GM21381 (cell line): Measurements from ENCODE around the gene PDE8B.

Experiments used
- ATAC-seq: cut with Tn5 transposase; IDR thresholded peaks from one replicate; pipeline ENCODE4 v1.9.1; 2021; ENCODE audit warnings: mild to moderate bottlenecking, moderate library complexity; ENCODE audit not compliant: unreplicated experiment

Gene PDE8B

GRCh38 chr5:77229887-77230286, 19.4 kb downstream of the PDE8B start:
- no peak for ATAC-seq

DNA sequence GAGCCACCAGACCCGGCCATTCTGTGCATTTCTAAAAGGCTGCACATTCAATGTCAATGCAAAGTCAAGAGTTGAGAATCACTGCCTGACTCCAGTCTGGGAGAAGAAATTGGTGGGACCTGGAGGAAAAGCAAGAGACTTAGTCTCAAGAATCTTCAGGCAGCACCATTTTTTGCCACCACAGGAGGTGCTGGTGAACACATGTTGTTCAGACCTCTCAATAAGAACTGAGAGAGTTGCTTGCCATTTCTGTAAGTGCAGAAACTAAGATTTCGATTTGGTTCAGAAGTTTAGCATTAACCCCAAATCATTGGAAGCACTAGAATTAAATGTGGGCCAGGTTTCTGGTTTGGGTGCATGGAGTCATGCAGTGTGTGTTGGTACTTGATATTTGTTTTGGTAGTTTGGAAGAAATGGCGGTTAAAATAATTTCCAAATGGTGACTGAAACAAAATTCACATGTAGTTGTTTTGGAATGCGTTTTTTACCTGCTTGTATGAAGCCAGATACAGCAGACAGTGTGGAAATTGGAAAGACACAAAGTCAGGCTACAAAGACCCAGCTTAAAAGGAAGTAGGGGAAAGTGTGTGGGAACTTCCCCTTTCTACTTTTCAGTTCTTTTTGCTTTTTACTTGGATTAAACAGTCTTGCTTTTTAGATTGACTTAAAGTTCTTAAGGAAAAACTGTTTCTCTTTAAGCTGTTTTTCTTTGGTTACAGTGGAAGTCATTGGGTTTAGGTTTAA, 20.4 kb downstream of the PDE8B start:
- no peak for ATAC-seq

DNA sequence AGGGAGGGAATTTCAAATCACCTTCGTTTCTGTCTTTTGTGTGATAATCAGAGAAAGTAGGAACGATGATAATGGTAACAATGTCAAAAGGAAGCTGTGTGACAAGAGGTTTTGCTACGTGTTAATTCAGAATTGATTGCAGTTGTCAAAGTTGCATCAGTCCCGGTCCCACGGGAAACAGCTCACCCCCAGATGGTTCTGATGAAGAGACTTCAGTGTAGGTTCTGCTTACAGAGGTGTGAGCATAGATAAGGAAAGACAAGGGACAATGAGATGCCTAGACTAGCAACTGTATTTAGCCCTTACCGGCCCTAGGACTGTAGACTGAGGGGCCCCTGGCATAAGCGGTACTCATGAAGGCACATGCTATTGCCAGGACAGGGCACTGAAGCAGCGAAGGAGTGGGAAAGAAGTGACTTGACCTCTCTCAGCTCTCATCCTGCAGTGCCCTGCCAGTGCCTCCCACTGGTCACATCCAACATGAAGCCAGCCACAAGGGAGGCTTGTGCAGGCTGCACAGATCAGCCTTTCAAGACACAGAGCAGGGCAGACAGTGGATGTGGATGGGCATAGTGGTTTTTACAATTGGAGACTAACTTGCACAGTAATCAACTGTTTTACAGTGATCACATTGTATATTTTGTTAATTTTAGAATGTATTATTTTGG, 21.1 kb downstream of the PDE8B start:
- no peak for ATAC-seq

GRCh38 chr5:77232574-77233358, 22.3 kb downstream of the PDE8B start:
- ATAC-seq = no peak

DNA sequence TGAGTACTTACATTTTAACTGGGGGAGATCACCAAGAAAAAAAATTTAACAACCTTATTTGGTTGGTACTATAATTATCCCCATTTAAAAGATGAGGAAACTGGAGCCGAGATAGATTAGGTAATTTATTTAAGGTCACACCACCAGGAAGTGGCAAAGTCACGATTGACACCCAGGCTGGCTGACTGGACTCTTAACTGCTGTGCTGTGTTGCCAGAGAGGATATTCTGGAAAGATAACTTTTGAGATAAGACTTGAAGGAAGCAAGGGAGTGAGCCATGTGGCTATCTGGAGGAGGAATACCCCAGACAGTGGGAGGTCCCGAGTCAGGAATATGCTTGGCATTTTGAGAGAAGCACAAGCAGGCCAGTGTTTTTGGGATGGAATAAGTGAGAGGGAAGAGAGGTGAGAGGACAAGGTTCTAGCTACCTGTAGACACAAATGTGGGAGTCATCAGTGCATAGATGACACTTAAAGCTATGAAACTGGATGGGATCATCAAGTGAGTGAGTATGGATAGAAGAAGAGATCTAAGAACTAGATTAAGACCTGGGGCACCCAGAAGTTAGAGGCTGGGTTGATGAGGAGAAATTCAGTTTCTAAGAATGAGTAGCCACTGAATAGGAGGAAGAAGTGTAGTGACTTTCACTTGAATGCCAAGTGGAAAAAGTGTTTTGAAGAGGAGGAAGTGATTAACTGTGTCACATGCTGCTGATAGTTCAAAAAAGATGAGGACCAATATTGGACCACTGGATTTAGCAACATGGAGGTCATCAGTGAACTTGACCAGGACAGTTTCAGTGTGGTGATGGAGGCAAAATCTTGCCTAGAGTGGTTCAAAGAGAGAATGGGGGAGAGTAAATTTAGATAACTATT, 25.6 kb downstream of the PDE8B start:
- no peak for ATAC-seq

DNA sequence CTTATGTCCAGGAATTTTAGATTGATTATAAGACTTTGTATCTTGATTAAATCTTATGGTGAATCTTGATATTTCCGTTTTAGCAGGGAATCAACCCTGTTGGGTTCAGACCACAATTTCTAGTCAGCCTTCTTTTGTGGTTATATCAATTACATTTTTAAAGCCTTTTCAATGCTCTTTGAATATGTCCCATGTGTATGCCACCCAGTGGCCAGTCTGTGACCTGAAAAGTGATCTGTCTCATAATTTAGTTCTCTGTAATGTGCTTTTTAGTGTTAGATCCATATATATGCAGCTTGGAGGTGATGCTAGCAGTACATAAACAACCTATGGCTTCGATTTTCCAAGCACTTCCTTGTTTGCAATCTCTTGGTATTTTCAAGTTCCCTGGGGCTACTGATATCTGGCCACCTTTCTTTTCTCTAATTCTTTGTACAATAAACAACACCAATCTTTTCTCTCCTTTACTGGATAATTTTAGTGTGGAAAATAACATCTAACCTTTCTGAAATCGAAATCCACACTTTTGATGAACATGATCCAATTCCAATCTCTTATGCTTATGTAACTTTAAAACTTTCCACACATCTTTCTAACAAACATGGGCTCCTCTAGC, 28.8 kb downstream of the PDE8B start:
- ATAC-seq = no peak

DNA sequence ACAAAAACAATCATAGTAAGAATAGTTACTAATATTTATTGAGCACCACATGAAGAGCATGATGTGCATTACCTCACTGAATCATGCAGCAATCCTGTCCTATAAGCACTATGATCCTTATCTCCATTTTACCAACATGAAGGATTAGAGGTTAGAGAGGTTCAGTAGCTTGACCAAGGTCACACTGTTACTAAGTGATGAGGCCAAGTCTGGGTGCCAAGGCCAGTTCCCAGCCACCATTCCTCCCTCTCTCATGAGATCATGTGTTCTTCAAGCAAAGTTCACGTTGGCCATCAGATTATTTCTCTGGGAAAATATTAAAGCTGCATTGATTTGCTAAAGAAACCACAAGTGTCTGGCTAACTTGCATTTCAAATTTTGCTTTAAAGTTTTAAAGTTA, 31.0 kb downstream of the PDE8B start:
- no peak for ATAC-seq

DNA sequence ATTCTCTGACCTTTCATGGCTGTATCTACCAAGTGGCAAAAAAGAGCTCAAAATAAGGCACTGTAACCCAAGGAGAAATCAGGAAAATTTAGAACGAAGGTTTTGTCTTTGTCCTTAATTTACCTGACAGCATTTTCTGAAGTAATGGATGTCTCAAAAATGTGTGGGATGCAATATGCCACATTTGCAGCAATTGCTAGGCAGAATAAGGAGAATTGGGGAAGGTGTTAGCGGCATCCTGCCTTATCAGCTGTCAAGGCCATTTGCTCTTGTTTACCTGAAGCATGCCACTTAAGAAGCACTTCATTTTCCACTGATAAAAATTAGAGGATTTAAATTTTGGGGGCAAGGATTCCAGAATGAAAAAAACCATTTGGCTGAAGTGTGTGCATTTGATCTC, 39.0 kb downstream of the PDE8B start:
- ATAC-seq = no peak

GRCh38 chr5:77250021-77250420, 39.5 kb downstream of the PDE8B start:
- no peak for ATAC-seq

DNA sequence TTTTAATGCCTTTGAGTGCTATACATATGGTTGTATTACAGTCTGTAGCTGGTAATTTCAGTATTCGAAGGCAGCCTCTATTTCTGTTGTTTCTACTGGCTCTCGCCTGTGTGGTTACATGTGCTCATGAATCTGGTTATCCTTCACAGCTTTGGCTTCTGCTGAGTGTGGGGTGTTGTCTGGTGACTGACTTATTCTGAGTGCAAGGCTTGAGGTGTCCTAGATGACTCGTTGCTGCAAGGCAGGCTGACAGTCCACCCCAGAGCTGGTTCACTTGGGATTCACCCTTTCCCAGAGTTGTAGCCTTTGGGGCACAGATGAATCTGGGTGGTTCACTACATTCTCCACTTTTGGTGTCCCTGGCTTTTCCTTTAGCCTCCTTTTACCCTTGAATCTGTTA, 41.4 kb downstream of the PDE8B start:
- no peak for ATAC-seq

DNA sequence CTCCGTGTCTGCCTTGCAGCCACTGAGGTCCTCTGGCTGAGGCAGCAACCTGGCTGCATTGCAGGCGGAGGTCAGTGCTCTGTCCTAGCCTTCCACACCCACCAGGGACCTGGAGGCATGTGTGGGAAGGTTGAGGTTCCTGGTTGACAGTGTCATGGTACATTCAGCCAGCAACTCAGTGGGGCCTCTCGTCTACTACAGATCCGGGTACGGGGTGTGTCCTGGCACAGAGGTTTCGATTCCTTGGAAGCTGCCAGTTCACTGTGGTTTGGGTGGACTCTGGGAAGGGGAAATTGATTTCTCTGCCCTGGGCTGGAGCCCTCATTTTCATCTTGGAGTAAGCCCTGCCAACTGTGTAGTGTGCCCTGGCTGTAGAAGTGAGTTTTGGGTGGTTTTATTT, 45.1 kb downstream of the PDE8B start:
- no peak for ATAC-seq

DNA sequence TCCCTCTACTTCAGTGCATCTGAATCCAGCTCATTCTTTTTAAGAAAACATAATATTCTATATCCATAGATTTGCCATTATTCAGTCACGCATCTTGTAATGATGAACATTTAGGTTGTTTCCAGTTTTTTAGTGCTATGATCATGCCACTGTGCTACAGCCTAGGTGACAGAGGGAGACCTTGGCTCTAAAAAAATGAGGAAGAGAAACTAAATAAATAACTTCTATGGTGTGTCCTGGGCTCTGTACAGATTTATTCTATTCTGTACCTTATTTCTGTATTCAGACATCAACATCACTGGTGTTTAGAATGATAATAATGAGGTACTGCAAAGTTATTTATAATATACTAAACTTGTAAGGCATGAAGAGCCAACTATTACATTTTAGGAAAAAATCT, 45.9 kb downstream of the PDE8B start:
- no peak for ATAC-seq

DNA sequence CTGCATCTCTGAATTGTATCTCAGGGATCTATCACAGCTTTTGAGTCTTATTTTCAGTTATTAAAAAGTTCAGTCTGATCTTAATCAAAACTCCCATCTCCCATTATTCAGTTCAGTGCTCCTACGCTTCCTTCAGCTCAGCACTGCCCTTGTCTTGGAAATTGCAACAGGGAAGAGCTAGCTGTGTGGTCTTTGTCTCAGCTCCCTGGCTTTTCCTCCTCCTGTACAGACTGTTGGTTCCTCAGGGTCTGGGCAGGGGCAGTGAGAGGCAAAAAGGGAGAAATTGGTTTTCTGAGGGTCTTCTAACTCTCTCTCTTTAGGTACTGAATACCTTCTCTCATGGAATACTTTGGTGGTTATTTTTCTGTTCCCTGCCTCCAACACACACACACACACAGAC, 48.2 kb downstream of the PDE8B start:
- ATAC-seq = no peak

DNA sequence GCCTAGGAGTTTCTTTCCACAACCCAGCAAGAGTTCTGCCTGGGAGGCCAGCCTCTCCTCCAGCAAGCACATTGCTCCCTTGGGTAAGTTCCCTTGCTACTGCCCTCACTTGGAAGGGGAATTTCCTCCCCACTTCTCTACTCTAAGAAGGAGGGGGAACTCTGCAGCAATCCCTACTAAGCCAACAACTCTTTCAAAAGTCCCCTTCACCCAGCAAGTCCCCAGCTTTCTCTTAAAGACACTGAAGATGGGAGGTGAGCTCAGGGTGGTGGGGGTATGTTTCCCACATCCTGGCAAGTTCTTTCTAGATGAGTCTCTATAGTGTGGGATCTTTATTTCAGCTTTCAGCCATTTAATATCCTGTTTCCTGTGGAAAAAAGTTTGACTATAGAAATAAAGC, 49.0 kb downstream of the PDE8B start:
- no peak for ATAC-seq

DNA sequence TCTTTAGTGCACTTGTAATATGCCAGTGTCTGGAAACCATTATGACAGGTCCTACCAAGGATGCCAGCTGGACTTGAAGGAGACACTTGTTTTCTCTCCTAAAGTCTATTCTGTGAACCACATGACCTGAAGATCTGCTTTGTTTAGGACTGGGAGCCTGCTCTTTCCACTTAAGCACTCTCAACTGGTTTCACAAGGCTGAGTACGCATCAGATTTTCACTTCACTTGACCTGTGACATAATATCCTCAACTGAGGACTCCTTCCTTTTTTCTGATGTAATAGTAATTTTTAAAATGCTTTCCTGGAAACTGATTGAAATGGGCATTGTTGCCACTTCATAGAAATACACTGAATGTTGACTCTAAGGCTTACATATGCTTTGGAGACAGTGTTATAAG, 52.2 kb downstream of the PDE8B start:
- ATAC-seq = no peak

GRCh38 chr5:77266291-77266690, 55.8 kb downstream of the PDE8B start:
- ATAC-seq = no peak

DNA sequence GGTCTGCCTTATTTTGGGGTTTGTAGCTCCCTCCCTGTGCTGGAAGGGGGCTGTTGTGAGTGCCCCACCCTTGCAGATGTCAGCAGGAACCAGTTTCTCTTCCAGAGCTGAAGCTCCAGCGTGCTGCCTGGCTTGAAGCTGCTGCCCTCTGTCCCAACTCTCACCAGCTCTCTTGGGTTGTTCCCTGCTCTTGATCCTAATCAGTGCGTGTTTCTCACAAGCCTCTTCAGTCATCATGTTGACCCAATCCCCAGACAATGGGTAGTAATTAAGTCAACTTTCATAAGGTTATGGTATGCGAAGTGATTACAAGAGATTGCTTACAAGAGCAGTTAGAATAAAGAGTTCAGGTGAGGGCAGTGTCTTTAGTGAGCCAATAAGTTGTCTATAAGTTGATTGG, 57.0 kb downstream of the PDE8B start:
- no peak for ATAC-seq

DNA sequence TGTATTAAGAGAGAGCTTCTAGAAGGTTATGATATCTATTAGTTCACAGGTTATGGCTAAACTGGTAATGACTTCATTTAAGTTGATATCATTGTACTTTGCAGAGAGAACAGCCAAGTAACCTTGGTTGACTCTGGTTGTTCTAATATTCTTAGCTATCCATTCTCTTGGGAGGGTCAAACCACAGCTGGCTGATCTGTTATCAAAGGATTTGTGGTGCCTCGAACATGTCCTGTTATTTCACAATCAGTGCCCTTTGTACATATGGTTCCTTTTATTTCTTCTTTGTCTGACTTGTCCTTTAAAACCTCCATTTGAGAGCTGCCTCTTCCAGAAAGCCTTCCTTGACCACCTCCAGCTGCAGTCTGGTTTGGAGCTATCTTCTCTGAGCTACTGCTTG, 61.7 kb downstream of the PDE8B start:
- no peak for ATAC-seq

- ATAC-seq = no peak
Measured at GRCh38 chr5:77277759-77278158, 67.3 kb downstream of the PDE8B start.

DNA sequence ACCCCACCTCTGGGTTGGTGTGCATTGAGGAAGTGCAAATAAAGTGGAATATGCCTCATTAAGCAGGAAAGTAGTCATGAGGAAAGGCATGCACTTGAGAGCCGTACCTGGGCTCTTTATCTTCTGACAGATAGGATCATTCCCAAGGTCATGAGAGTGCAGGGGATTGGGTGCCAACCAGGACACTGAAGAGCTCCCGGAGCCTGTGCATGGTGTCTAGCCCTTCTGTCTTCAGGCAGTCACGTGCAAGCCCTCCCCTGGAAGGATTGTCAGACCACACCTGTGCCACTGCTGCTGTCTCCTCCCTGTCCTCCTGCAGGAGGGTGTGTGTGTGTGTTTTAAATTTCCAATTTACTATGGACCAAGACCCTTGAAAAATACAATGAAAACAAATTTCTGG, 69.6 kb downstream of the PDE8B start:
- no peak for ATAC-seq

DNA sequence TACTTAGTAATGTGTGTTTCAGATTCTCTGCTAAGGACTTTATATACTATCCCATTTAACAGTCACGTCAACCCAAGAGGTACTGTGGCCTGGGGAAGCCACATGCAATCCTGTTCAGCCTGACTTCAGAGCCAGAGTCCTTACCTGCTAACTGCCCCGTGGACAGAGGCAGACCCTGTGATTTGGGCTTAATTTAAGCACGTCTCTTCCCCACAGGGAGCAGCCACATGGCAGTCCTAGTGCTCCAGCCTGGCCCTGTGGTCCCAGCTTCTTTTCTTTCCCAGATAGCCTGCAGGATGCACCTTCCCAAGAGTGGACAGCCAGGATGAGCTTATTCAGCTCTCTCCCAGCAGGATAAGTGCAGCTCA, 71.5 kb downstream of the PDE8B start:
- no peak for ATAC-seq
